Stimulated activated CD8-positive, alpha-beta memory T cell treated with anti-CD3 and anti-CD28 coated beads, Interleukin-7, amount 100 ng/mL, for 1 hour (primary cell): Measurements from ENCODE around the gene TUBA1C.
"Not testable (repeated sequence)": the region's sequence is repeated elsewhere in the genome, so short reads cannot be mapped to it uniquely, and the experiment has no call there.

Source experiments
- DNase-seq, 2 donors: peaks; one replicate each; pipeline ENCODE4 v3.0.0-alpha.2; 2020; ENCODE audit warnings: low read depth in 2 of 2

TUBA1C gene

DNA sequence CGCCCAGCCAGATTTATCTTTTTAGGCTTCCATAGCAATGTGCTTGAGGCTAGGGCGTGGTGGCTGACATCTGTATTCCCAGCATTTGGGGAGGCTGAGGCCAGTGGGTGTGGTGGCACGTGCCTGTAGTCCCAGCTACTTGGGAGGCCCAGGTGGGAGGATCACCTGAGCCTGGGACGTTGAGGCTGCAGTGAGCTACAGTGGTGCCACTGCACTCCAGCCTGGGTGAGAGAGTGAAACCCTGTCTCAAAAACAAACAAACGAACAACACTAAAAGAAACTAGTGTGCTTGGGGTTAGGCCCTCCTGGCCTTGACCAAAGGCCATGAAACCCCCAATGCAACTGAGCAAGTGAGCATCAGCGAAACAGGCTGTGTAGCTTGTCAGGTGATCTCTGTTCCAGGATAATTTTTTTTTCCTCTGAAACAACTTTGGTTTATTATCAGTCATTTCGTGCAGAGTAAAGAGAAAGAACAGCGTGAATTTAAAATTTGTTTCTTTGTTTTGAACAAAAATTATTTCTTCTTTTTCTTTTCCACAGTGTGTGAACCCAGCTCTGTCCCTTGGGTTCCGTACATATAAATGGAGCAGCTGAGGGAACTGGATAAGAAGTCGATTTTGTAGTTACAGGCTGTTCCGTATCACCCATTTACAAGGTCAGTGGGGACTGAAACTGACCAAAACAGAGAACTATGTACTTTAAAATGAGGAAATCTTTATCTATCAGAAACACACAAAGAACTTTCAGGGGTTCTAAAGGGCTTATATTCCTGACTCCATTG, 8.8 kb upstream of the TUBA1C start:
- DNase-seq: no peak

- DNase-seq: not testable (repeated sequence)
Observed at GRCh38 chr12:49257508-49258184, 7.2 kb upstream of the TUBA1C start.

GRCh38 chr12:49259452-49259851, 5.4 kb upstream of the TUBA1C start:
- DNase-seq: no peak

GRCh38 chr12:49260166-49260565, 4.7 kb upstream of the TUBA1C start:
- no peak for DNase-seq

DNA sequence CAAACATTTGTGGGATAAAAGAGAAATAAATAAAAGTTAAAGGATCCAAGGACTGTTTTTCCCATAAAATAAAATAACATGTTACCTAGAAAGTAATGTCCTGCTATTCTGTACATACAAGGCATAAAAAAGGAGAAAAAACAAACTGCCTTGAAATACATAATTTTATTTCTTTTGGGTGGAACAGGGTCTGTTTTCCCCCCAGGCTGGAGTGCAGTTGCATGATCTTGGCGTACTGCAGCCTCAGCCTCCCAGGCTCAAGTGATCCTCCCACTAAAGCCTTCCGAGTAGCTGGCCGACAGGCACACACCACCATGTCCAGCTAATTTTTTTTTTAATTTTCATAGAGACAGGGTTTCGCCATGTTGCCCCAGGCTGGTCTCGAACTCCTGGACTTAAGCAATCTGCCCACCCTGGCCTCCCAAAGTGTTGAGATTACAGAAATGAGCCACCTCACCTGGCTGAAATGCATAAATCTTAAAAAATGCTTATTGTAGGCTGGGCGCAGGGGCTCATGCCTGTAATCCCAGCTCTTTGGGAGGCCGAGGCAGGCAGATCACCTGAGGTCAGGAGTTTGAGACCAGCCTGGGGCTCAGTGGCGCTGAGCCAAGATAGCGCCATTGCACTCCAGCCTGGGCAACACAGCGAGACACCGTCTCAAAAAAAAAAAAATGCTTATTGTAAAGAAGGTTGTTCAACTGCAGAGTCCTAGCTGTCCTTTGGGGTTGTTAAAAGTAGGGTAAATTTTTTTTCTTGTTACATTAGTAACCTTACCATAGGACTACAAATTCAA, 4.1 kb upstream of the TUBA1C start:
- DNase-seq: no peak

DNA sequence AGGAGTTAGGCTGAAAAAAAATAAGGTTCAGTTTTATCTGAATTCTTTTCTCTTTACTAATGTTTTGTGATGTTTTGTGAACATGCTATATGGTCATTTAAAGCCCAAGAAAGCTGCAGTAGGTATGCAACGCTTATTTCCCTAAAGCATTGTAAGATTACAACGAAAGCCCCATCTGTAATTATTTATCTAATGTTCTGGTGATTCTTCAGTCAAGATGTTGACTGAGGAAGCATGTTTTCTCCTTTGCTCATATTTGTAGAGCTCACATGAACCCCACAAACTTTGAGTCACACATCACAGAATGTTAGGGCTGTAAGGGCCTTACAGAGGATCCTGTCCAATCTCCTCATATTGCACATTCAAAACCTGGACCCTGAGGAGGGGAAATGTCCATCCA, 3.2 kb upstream of the TUBA1C start:
- DNase-seq: no peak

DNA sequence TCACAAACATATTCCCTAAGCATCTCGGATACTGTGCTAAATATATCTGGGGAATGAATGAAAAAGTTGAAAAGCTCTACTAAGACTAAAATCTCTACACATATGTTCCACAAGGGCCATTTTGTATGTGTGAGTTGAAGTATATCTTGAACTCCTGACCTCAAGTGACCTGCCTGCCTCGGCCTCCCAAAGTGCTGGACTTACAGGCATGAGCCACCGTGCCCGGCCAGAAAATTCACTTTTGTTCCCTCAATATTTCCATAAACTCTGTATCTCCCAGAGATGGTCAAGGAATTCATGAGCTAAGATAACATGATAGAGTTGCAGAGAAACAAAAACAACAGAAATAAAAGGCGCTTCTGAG, 1.5 kb upstream of the TUBA1C start:
- DNase-seq: no peak

- peak in 1 of 2 donors; percentile 2 for DNase-seq
Observed at GRCh38 chr12:49264466-49264872, 413 bp upstream of the TUBA1C start.

DNA sequence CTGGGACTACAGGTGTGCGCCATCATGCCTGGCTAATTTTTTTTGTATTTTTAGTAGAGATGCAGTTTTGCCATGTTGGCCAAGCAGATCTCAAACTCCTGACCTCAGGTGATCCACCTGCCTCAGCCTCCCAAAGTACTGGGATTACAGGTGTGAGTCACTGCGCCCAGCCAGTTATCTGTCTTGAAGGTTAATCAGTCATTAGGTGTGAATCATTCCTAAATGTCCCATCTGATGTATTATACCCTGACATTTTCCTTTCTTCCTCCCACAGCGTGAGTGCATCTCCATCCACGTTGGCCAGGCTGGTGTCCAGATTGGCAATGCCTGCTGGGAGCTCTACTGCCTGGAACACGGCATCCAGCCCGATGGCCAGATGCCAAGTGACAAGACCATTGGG, 4.3 kb downstream of the TUBA1C start:
- DNase-seq: not testable (repeated sequence)

DNA sequence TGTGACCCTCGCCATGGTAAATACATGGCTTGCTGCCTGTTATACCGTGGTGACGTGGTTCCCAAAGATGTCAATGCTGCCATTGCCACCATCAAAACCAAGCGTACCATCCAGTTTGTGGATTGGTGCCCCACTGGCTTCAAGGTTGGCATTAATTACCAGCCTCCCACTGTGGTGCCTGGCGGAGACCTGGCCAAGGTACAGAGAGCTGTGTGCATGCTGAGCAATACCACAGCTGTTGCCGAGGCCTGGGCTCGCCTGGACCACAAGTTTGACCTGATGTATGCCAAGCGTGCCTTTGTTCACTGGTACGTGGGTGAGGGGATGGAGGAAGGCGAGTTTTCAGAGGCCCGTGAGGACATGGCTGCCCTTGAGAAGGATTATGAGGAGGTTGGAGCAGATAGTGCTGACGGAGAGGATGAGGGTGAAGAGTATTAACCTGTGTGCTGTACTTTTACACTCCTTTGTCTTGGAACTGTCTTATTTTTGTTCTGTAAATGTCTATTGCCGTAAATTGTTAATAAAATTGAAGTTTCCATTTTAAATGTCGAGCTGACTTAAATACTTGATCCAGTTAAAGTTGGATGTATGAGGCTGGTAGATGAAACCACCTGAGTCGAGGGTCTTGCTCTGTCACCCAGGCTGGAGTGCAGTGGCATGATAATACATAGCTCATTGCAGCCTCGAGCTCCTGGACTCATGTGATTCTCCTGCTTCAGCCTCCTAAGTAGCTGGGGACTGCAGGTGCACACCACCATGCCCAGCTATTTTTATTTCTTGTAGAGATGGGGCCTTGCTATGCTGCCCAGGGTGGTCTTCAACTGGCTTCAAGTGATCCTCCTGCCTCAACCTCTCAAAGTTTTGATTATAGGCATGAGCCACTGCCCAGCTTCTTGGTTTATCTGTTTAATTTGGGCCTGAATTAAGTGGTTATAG, 8.2 kb downstream of the TUBA1C start:
- DNase-seq: no peak

- no peak for DNase-seq
Observed at GRCh38 chr12:49273726-49274395, 9.0 kb downstream of the TUBA1C start.

GRCh38 chr12:49274396-49275069, 9.7 kb downstream of the TUBA1C start:
- no peak for DNase-seq

GRCh38 chr12:49276304-49277290, 11.7 kb downstream of the TUBA1C start:
- no peak for DNase-seq

DNA sequence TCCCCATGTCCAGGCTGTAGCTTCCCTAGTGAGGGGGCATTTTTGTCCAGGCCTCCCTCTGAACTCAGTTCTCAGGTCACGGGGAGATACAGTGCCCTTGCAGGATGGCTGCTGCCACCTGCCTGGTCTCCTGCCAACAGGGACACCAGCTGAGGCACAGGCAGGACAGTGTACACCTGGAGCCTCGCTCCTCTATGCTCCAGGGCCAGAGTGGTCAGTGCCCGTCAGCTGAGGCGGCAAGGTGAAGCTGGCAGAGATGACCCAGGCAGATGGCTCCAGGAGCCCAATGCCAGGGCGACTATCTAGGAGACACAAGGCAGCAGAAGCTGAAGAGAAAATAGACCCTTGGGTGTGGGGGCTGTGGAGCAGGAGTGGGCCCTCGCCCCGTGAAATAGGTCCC, 12.6 kb downstream of the TUBA1C start:
- DNase-seq: no peak

DNA sequence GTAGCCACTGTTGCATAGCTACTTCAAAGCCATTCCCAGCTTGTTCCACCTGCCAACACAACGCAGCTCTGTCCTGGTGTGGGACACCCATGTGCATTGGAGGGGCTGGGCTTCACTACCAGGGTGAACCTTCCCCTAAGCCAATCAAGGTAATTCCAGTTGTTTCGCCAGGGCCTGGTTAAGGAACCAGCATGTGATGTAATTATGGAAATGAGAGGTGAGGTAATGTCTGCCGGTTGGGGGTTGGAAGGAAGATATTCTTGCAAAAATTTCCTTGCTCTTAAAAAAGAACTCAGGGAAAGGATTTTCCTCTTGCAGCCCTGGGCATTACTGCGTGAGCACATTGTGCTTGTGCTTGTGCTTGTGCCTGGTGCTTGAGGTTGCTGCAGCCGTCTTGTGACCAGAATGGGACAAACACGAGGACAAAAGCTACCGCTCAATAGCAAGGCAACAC, 14.9 kb downstream of the TUBA1C start:
- no peak for DNase-seq

- DNase-seq: not testable (repeated sequence)
Observed at GRCh38 chr12:49280545-49280944, 15.7 kb downstream of the TUBA1C start.

DNA sequence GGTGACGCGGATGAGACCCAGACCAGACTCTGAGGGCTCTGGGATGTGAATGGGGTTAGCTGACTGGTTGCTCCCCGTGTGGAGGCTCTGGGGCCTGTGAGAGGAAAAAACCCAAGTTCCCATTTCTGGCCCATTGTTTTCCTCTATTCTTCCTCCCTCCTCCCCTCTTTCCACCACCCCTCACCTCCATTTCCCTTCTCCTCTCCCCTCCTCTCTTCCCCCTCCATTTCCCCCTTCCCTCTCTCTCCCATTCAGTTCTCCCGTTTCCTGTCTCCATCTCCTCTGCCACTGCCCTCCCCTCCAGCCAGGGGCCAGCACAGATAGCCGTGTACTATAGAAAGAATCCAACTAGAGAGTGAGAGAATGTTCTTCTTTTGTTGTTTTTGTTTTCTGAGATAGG, 17.4 kb downstream of the TUBA1C start:
- DNase-seq: no peak

GRCh38 chr12:49282740-49283375, 18.0 kb downstream of the TUBA1C start:
- DNase-seq: not testable (repeated sequence)
